Gastrocnemius medialis (tissue), 4 donors: ENCODE results near the gene GRID1. TPM values are rescaled to one million over a fixed set of nuclear protein-coding genes. Genes with fewer than 3 reads are reported as not detected.

Experiments used
- ATAC-seq, 2 donors: fragments of 150-250 bp; one replicate each; pipeline ENCODE4 v1.9.1; 2016
- DNase-seq, 2 donors: peaks; one replicate each; pipeline ENCODE4 v3.0.0-alpha.2; 2019
- H3K27ac ChIP-seq, 4 donors: fragments of 200-600 bp; sonication (generic); 1 replicate in 1 of 4; 2 replicates in 3 of 4; pipeline ENCODE4 v1.5.1; 2016 to 2018; ENCODE audit warnings: mild to moderate bottlenecking in 2 of 4, moderate library complexity in 1 of 4
- H3K27me3 ChIP-seq, 3 donors: fragments of 200-600 bp; sonication (generic) in 2 of 3; 1 replicate in 1 of 3; 2 replicates in 2 of 3; pipeline versions ENCODE4 v1.5.1 to v1.6.0; 2016 to 2019; ENCODE audit warnings: mild to moderate bottlenecking in 1 of 3, moderate library complexity in 1 of 3
- H3K36me3 ChIP-seq, 2 donors: fragments of 200-600 bp; sonication (generic) in 1 of 2; one replicate each; pipeline ENCODE4 v1.5.1; 2017 to 2018
- H3K4me1 ChIP-seq, 2 donors: fragments of 200-600 bp; sonication (generic) in 1 of 2; one replicate each; pipeline ENCODE4 v1.5.1; 2016 to 2017; ENCODE audit warnings: mild to moderate bottlenecking in 2 of 2
- H3K4me3 ChIP-seq, 4 donors: fragments of 200-600 bp; sonication (generic) in 3 of 4; 1 replicate in 1 of 4; 2 replicates in 3 of 4; pipeline ENCODE4 v1.5.1; 2016 to 2019; ENCODE audit warnings: mild to moderate bottlenecking in 2 of 4
- H3K9me3 ChIP-seq, 3 donors: fragments of 200-600 bp; sonication (generic) in 2 of 3; 1 replicate in 1 of 3; 2 replicates in 2 of 3; pipeline ENCODE4 v1.5.1; 2016 to 2019
- POLR2A ChIP-seq, 2 donors: fragments of 450-650 bp; IDR thresholded peaks; one replicate each; pipeline ENCODE4 v1.6.1; 2017; ENCODE audit warnings: antibody characterized with exemption in 2 of 2, mild to moderate bottlenecking in 2 of 2, moderate library complexity in 2 of 2
- in situ Hi-C, 4 donors: fragments of 200-750 bp; cut with MboI; loops; one replicate each; pipeline versions ENCODE4 v1.15.0 to v1.8.0; 2017; ENCODE audit warnings: low sequenced_read_pairs in 4 of 4
- intact Hi-C: fragments of 100-400 bp; cut with DNase I; formaldehyde crosslinking; loops from one replicate; pipeline ENCODE4 v1.15.1; 2023; ENCODE audit warnings: low total_unique reads
- total RNA-seq, 4 donors: library from RNA; depleted of rRNA; stranded (reverse); fragments of >200 nt; gene quantifications; one replicate each; pipeline versions ENCODE4 v1.1.0 to v1.2.3, GENCODE V29; 2016
- TF ChIP-seq, protein P1 (sequence below), 5 experiments: fragments of 450-650 bp in 3 of 5; fragments of 200-600 bp in 2 of 5; sonication (generic) in 2 of 5; IDR thresholded peaks in 4 of 5; conservative IDR thresholded peaks in 1 of 5; 1 replicate in 4 of 5; 2 replicates in 1 of 5; pipeline ENCODE4 v1.5.1; 2016 to 2019; ENCODE audit warnings: antibody characterized with exemption in 5 of 5, mild to moderate bottlenecking in 3 of 5, moderate library complexity in 3 of 5

Gene GRID1
- total RNA-seq, 4 donors from 2014 or later = 0.17 to 1.4 (median 0.79) TPM

DNA sequence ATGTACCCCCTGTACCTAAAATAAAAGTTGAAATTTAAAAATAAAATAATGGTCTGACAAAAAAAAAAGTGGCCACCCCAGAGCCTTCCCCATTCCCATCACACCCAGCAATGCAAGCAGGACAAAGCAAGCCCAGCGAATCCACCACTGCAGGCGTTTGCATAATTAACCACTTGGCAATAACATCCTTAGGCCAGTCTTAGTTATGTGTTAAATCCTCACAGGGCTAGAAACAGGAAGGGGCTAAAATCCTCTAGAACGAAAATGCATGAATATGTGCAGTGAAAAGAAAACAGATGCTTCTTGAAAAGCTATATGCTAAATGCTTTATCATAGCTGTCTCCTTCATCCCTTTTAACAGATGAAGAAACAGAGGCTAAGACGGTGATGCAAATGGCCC is 229.7 kb downstream of the GRID1 start:
- Histone ChIP-seq H3K36me3 (no peaks in the 10 kb centered on the region), H3K4me3 (no peak overlapping the region), H3K4me1 (no peaks in the 10 kb centered on the region), H3K27ac (no peak overlapping the region), H3K9me3 (no peaks in the 10 kb centered on the region), H3K27me3 (peaks cover 0 to 4% (median 0%) of the 10 kb centered on the region in 3 donors)
- ATAC-seq = no peak
- no peak for DNase-seq
- intact Hi-C loops = no loop called here
- in situ Hi-C loops = no loop called here
- no peak for TF ChIP-seq POLR2A (IDR thresholded peaks at IDR 0.05)
- TF ChIP-seq, protein P1, sequence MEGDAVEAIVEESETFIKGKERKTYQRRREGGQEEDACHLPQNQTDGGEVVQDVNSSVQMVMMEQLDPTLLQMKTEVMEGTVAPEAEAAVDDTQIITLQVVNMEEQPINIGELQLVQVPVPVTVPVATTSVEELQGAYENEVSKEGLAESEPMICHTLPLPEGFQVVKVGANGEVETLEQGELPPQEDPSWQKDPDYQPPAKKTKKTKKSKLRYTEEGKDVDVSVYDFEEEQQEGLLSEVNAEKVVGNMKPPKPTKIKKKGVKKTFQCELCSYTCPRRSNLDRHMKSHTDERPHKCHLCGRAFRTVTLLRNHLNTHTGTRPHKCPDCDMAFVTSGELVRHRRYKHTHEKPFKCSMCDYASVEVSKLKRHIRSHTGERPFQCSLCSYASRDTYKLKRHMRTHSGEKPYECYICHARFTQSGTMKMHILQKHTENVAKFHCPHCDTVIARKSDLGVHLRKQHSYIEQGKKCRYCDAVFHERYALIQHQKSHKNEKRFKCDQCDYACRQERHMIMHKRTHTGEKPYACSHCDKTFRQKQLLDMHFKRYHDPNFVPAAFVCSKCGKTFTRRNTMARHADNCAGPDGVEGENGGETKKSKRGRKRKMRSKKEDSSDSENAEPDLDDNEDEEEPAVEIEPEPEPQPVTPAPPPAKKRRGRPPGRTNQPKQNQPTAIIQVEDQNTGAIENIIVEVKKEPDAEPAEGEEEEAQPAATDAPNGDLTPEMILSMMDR (IDR thresholded peaks at IDR 0.05 in 4 of 5, conservative IDR thresholded peaks at IDR 0.05 in 1 of 5) = no peak

DNA sequence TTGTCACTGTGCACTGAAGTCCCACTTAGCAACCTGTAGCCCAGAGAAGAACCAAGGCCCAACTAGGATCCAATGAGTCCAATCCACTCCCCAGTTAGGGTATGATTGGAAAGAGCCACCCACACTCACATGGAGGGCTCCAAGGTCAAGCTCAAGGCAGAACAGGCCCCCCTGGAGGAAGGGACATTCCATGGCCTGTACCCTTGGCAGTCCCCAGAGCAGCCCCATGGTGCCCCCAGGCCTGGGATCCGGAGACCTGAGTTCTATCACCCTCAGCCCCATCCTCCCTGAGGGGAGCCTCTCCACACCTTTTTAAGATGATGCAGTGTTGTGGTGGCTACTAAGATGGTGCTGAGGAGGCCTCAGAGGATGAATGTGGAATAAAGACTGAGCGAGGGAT is 231.4 kb downstream of the GRID1 start:
- Histone ChIP-seq H3K36me3 (no peaks in the 10 kb centered on the region), H3K27me3 (no peaks in the 10 kb centered on the region), H3K27ac (no peak overlapping the region), H3K9me3 (no peaks in the 10 kb centered on the region), H3K4me1 (no peaks in the 10 kb centered on the region), H3K4me3 (no peak overlapping the region)
- DNase-seq (no peak), ATAC-seq (no peak)
- intact Hi-C loops (no loop called here), in situ Hi-C loops (no loop called here)
- TF ChIP-seq, protein P1 (IDR thresholded peaks at IDR 0.05 in 4 of 5, conservative IDR thresholded peaks at IDR 0.05 in 1 of 5) = no peak
- no peak for TF ChIP-seq POLR2A (IDR thresholded peaks at IDR 0.05)

DNA sequence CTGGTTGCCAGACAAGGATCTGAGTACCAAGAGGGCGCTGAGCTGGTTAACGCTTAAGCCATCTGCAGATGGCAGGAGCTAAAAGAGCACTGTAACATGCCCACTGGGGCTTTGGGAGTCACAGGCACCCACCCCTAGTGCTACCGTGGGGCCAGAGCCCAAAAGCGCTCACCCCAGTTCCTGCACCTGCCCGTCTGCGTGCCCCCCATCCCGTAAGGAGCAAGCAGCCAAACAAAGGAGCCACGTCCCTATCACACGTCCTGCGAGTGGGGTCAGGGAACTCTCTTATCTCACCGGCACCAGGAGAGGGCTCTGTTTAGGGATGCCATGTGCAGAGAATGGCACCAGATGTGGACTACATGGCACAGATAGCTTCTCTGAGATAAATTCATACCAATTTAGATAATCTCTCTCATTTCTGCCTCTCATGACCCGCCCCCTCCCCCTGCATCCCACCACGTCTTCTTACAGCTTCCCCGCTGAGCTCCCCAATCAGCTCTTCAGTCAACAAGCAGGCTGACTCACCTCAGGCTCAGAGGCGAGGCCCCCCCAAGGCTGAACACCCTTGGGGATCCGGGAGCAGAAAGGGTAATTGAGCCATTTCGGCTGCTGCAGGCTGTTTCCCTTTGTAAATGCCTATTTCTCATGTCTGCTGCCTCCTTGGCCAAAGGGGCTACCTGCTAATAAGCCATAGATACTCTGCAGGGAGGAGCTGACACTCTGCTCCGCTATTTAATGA is 235.7 kb downstream of the GRID1 start:
- intact Hi-C loops (no loop called here), in situ Hi-C loops (no loop called here)
- Histone ChIP-seq H3K27ac (no peak overlapping the region), H3K4me1 (no peaks in the 10 kb centered on the region), H3K9me3 (no peaks in the 10 kb centered on the region), H3K36me3 (no peaks in the 10 kb centered on the region), H3K27me3 (peaks cover 0 to 3% (median 0%) of the 10 kb centered on the region in 3 donors), H3K4me3 (no peak overlapping the region)
- ATAC-seq = no peak
- TF ChIP-seq, protein P1 (IDR thresholded peaks at IDR 0.05 in 4 of 5, conservative IDR thresholded peaks at IDR 0.05 in 1 of 5) = no peak
- TF ChIP-seq POLR2A (IDR thresholded peaks at IDR 0.05) = no peak
- no peak for DNase-seq

DNA sequence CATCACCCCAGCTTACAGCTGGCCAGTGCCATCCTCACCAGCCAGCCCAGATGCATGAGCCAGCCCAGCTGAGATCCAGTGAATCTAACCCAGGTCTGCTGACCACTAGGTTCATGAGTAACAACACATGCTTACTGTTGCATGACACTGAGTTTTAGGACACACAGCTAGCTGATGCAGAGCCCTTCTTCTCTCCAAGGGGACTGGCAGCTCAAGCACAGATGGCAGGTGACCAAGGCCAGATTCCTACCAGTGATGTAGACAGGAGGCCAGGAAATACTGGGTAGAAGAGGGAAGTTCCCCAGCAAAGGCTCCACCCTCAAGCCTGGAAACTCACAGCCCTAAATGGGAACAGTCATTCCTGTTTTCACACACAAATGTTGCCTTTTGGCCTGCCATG is 236.6 kb downstream of the GRID1 start:
- H3K27me3 ChIP-seq = peaks cover 0 to 3% (median 0%) of the 10 kb centered on the region in 3 donors
- H3K9me3 ChIP-seq = no peaks in the 10 kb centered on the region
- no peak for DNase-seq
- no peak for ATAC-seq
- in situ Hi-C loops (no loop called here), intact Hi-C loops (no loop called here)
- no peak overlapping the region for H3K4me3 ChIP-seq
- H3K4me1 ChIP-seq = no peaks in the 10 kb centered on the region
- no peak overlapping the region for H3K27ac ChIP-seq
- no peak for TF ChIP-seq POLR2A (IDR thresholded peaks at IDR 0.05)
- TF ChIP-seq, protein P1 (IDR thresholded peaks at IDR 0.05 in 4 of 5, conservative IDR thresholded peaks at IDR 0.05 in 1 of 5) = no peak
- no peaks in the 10 kb centered on the region for H3K36me3 ChIP-seq
